Measurements from ENCODE around the gene AZGP1.

The AZGP1 gene

GRCh38 chr7:100000239-100000638 is 24.4 kb upstream of the AZGP1 start:
- H4K20me1 ChIP-seq (ENCODE audit: insufficient read depth, low read length), result no peaks in the 10 kb centered on the region

GRCh38 chr7:99997545-99998137 is 21.8 kb upstream of the AZGP1 start:
- no peaks in the 10 kb centered on the region for H3K27me3 ChIP-seq (ENCODE audit: insufficient read depth, low read length, poor library complexity)
- TF ChIP-seq EZH2 (IDR thresholded peaks at IDR 0.05; ENCODE audit: borderline replicate concordance, low read depth, low read length, severe bottlenecking) (no peak), CTCF (IDR thresholded peaks at IDR 0.05; ENCODE audit: borderline replicate concordance, extremely low read depth, low read length, poor library complexity, severe bottlenecking) (peak; percentile 39)
- H3K4me2 ChIP-seq (ENCODE audit: insufficient read depth, low read length), result peak overlapping the region; percentile 69
- ATAC-seq (ENCODE audit: insufficient read depth, low read depth) (peak; percentile 96), DNase-seq (peak; percentile 81)
- H3K36me3 ChIP-seq (ENCODE audit: insufficient read depth, low read length), result no peaks in the 10 kb centered on the region
- peak overlapping the region; percentile 68 for H3K9ac ChIP-seq (ENCODE audit: low read depth, low read length)
- no peaks in the 10 kb centered on the region for H3K79me2 ChIP-seq (ENCODE audit: insufficient read depth, low read length)
- peak overlapping the region; percentile 94 for H2AFZ ChIP-seq (ENCODE audit: low read depth, low read length)
- H4K20me1 ChIP-seq (ENCODE audit: insufficient read depth, low read length), result no peaks in the 10 kb centered on the region
- peak overlapping the region; percentile 28 to 58; a peak in 3 of 4 replicates for H3K4me3 ChIP-seq (ENCODE audit: low read depth in 1 of 2, low read length in 2 of 2)
- H3K9me3 ChIP-seq (ENCODE audit: insufficient read depth, low read length, severe bottlenecking), result no peaks in the 10 kb centered on the region
- H3K4me1 ChIP-seq (ENCODE audit: insufficient read depth, low read length), result peaks cover 24% of the 10 kb centered on the region
- H3K27ac ChIP-seq (ENCODE audit: low read length), result peak overlapping the region; percentile 72

More at GRCh38 chr7:100000239-100000638, 24.4 kb upstream of the AZGP1 start:
- Histone ChIP-seq H3K9me3 (ENCODE audit: insufficient read depth, low read length, severe bottlenecking) (no peaks in the 10 kb centered on the region), H3K4me3 (ENCODE audit: low read depth in 1 of 2, low read length in 2 of 2) (no peak overlapping the region), H3K4me2 (ENCODE audit: insufficient read depth, low read length) (no peak overlapping the region), H2AFZ (ENCODE audit: low read depth, low read length) (no peak overlapping the region), H3K79me2 (ENCODE audit: insufficient read depth, low read length) (no peaks in the 10 kb centered on the region), H3K27ac (ENCODE audit: low read length) (no peak overlapping the region), H3K4me1 (ENCODE audit: insufficient read depth, low read length) (peaks cover 18% of the 10 kb centered on the region), H3K36me3 (ENCODE audit: insufficient read depth, low read length) (no peaks in the 10 kb centered on the region), H3K27me3 (ENCODE audit: insufficient read depth, low read length, poor library complexity) (no peaks in the 10 kb centered on the region), H3K9ac (ENCODE audit: low read depth, low read length) (no peak overlapping the region)
- no peak for TF ChIP-seq CTCF (IDR thresholded peaks at IDR 0.05; ENCODE audit: borderline replicate concordance, extremely low read depth, low read length, poor library complexity, severe bottlenecking)
- TF ChIP-seq EZH2 (IDR thresholded peaks at IDR 0.05; ENCODE audit: borderline replicate concordance, low read depth, low read length, severe bottlenecking), result no peak
- DNase-seq (no peak), ATAC-seq (ENCODE audit: insufficient read depth, low read depth) (no peak)

DNA sequence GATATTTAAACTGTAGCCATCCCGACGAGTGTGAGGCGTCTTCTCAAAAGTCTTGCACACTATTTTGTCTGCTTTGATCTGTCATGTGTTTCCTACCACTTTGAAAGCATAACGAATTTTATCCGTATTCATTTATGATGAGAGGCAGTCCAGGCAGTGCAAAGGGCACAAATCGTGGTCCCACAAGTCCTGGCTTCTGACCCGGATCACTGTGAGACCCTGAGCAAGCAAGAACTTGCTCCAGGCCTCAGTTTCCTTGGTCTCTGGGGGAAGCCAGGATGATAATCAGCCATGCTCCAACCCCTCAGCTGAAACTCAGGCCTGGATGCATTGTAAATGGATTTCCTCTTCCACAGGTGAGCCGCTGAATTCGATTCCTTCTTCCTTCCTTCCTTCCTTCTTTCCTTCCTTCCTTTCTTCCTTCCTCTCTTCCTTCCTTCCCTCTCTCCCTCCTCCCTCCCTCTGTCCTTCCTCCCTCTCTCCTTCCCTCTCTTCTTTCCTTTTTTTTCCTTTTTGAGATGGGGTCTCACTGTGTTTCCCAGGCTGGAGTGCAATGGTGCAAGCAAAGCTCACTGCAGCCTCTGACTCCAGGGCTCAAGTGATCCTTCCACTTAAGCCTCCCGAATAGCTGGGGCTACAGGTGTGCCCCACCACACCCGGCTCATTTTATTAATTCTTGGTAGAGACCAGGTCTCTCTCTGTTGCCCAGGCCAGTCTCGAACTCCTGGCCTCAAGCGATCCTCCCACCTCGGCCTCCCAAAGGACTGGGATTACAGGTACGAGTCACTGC is 21.1 kb upstream of the AZGP1 start:
- Histone ChIP-seq H3K27me3 (ENCODE audit: insufficient read depth, low read length, poor library complexity) (no peaks in the 10 kb centered on the region), H3K36me3 (ENCODE audit: insufficient read depth, low read length) (no peaks in the 10 kb centered on the region), H3K4me1 (ENCODE audit: insufficient read depth, low read length) (peaks cover 24% of the 10 kb centered on the region), H3K9me3 (ENCODE audit: insufficient read depth, low read length, severe bottlenecking) (no peaks in the 10 kb centered on the region), H2AFZ (ENCODE audit: low read depth, low read length) (peak overlapping the region; percentile 94), H3K27ac (ENCODE audit: low read length) (peak overlapping the region; percentile 72), H3K9ac (ENCODE audit: low read depth, low read length) (peak overlapping the region; percentile 68), H3K4me3 (ENCODE audit: low read depth in 1 of 2, low read length in 2 of 2) (peak overlapping the region; percentile 28 to 58; a peak in 3 of 4 replicates), H3K4me2 (ENCODE audit: insufficient read depth, low read length) (peak overlapping the region; percentile 69), H3K79me2 (ENCODE audit: insufficient read depth, low read length) (no peaks in the 10 kb centered on the region), H4K20me1 (ENCODE audit: insufficient read depth, low read length) (no peaks in the 10 kb centered on the region)
- TF ChIP-seq EZH2 (IDR thresholded peaks at IDR 0.05; ENCODE audit: borderline replicate concordance, low read depth, low read length, severe bottlenecking) (no peak), CTCF (IDR thresholded peaks at IDR 0.05; ENCODE audit: borderline replicate concordance, extremely low read depth, low read length, poor library complexity, severe bottlenecking) (no peak)
- no peak for DNase-seq
- no peak for ATAC-seq (ENCODE audit: insufficient read depth, low read depth)

Measured in DND-41 (cell line).